ENCODE results near the gene FIGNL2.
"Not testable (repeated sequence)": the region's sequence is repeated elsewhere in the genome, so short reads cannot be mapped to it uniquely, and the experiment has no call there.

FIGNL2 gene, protein sequence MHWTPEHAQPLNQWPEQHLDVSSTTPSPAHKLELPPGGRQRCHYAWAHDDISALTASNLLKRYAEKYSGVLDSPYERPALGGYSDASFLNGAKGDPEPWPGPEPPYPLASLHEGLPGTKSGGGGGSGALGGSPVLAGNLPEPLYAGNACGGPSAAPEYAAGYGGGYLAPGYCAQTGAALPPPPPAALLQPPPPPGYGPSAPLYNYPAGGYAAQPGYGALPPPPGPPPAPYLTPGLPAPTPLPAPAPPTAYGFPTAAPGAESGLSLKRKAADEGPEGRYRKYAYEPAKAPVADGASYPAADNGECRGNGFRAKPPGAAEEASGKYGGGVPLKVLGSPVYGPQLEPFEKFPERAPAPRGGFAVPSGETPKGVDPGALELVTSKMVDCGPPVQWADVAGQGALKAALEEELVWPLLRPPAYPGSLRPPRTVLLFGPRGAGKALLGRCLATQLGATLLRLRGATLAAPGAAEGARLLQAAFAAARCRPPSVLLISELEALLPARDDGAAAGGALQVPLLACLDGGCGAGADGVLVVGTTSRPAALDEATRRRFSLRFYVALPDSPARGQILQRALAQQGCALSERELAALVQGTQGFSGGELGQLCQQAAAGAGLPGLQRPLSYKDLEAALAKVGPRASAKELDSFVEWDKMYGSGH

DNA sequence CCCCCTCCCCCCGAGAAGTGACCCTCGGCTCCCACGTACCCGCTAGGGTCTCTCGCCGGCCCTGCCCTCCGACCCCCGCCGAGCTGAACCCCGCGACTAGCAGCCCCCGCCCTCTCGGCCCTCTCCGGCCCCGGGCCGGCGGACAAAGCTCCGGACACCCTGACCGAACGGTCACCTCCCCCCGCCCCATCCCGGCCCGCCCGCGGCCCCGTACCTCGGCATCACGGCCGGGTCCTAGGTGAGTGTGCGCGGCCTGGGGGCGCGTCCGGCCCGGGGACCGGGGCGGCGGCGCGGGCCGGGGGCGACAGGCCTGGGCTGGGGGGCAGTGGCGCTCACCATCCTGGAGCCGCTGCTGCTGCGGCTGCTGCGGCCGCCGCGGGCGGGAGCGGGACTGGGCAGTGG lies at the start of gene FIGNL2:
Gene FIGNL2 (minus strand): TSS at position 393 of the 402 bp plus-strand sequence. CDS start 26,305 bp downstream, outside the sequence.
- DNase-seq: no peak

DNA sequence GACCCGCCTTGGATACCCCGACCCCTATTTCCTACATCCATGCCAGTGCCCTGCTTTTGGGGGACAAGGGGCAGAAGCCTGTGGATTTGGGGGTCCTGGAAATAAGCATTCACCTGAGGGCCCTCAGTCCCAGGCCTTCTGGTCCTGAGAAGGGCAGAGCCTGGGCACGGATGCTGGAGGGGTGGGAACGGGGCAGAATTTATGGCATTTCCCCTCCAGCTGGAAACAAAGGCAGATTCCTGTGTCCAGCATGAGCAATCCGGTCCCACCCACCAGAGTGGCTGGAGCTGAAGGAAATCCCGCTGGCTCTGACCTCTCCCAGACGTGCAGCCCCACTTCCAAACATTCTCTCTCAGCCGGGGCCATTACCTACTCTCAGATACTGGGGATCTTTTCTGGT lies 48.7 kb upstream of the FIGNL2 start:
- DNase-seq: no peak

DNA sequence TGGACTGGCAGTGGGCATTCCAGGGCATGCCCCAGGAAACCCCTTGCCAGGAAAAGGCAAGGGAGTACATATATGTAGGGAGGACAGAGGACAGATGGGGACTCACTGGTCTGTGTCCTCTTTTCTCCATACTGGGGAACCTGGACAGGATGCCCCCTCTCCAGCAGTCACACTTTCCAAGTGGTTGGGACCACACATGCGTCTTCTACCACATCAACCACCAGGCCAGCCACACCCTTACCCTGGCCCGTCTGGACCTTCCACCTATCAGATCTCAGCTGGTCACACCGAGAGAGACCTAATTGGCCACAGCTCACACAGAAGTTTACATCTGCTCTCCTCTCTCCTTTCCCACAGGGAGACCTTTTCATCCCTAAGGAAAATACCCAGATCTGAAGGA lies 47.7 kb upstream of the FIGNL2 start:
- DNase-seq: no peak

DNA sequence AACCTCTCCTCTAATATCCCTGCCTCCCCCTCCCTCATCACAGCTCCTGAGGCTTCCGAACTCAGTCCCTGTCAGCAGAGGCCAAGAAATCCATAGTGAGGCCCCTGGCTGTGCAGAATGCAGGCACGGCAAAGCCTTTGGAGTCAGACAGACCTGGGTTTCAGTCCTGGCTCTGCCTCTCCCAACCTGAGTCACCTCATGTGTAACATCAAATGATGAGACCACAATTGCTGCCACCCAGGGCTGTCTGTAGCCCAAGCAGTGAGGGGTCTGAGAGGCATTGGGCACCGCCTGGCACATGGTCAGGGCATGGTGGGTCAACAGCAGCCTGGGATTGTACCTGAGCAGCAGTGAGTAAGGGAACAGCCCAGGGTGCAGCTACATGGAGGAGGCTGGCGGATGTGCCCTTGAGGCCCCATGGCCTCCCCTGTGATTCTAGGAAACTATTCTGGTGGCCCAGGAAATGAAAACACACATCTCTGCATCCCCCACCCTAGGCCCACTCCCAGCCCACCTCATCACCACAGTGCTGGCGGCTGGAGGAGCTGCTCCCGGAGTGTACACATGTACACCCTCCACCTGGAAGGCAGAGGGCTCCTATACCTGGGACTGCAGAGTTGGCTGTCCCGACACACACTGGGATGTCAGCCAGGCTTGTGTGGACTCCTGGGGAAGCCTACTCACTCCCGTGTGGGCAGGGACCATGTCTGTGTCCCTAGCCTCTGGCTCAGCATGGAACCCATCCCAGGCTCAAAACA lies 47.0 kb upstream of the FIGNL2 start:
- DNase-seq: no peak

DNA sequence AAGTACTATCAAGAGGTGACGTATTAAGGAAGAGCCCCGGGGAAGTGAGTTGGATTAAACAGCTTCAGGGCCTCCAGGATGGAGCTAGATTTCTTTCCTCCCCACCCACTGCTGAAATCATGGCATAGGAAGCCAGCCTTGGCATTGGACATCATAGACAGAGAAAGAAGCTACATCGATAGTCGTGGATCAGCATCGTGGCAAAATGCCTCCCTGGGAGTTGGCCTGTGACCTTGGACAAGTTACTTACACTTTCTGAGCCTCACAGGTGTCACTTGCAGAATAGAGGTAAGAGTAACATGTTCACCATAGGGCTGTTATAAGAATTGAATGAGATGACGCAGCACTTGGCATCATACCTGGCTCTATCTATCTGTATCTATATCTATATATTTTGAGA lies 45.3 kb upstream of the FIGNL2 start:
- DNase-seq: no peak

DNA sequence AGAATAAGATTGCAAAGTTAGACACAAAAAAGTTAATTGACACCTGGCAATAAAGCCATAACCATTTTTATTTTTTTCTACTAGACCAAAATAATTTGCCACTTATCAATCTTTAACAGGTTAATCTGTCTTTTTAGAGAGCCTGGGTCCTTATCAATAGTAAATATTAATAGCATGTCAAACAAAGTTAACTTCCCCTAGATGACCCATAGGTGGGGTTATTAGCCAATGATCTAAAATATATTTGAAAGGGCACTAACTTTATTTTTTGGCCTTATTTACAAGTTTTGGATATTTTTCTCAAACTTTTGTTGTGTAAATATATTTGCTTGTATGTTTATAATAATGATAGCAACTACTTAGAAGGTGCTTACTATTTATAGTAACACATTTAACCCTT lies 43.3 kb upstream of the FIGNL2 start:
- no peak for DNase-seq

DNA sequence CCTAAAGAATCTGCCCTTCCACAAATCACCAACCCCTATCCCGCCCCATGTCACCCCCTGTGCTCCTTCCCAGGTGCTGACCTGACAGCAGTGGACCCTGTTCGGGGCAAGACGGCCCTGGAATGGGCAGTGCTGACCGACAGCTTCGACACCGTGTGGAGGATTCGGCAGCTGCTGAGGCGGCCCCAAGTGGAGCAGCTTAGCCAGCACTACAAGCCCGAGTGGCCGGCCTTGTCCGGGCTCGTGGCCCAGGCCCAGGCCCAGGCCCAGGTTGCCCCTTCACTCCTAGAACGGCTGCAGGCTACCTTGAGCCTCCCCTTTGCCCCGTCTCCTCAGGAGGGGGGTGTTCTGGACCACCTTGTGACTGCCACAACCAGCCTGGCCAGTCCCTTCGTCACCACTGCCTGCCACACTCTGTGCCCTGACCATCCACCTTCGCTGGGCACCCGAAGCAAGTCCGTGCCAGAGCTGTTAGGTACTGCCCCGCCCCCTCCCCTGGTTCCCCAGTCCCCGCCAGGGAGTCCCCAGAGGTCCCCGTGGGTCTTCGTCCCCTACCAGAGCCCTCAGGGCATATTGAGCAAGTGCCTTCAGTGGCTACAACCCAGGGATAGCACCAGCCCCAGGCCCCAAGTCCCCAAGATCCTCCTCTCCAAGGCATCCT lies 42.1 kb upstream of the FIGNL2 start:
- DNase-seq: no peak

DNA sequence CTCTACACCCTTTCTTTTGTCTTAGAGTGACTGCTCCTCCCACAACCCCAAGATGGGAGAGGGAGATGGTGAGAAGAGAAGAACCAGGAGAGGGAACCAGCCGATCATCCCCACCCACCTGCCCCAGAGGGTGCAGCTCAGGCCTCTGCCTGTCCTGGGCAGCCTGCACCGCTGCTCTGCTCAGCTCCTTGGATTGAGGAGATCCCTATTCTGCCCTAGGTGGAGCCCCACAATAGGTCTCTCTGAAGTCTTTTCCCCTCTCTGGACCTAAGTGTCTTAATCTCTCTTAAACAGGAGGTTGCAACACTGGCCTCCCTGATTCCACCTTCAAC lies 41.6 kb upstream of the FIGNL2 start:
- no peak for DNase-seq

DNA sequence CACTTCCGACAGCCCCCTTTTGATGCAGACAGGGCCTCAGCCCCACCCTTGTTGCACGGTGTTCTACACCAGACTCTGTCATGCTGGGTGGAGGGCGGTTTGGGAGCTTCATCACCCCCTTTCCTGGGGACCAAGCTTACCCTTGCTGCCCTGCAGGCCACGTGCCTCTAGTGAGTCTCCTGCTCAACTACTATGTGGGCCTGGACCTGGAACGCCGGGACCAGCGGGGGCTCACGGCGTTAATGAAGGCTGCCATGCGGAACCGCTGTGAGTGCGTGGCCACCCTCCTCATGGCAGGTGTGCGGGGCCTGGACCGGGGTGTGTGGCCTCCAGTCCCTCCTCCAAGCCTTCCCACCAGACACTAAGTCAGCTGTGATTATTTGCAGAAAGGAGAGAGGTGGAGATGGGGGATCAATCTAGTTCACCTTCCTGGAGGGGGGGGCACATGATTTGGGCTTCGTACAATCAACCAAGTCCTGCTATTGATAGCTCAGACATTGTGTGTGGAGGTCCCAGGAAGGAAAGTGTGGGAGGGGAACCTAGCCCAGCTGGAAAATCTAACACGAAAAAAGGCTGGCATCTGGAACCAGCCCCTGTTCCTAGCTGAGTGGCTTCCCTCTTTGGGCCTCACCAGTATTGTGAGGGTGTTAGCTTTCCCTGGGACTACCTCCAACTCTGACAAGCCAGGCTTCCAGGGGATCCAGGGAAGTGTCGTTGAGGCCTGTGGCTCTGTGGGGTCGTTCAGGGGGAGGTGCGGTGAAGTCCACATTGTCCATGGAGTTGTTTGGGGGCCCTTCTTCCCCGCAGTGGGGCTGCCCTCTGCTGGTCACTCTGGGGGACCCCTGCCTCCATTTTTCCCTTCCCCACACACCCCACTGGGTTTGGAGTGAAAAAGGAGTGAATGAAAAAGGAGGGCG lies 41.0 kb upstream of the FIGNL2 start:
- no peak for DNase-seq

DNA sequence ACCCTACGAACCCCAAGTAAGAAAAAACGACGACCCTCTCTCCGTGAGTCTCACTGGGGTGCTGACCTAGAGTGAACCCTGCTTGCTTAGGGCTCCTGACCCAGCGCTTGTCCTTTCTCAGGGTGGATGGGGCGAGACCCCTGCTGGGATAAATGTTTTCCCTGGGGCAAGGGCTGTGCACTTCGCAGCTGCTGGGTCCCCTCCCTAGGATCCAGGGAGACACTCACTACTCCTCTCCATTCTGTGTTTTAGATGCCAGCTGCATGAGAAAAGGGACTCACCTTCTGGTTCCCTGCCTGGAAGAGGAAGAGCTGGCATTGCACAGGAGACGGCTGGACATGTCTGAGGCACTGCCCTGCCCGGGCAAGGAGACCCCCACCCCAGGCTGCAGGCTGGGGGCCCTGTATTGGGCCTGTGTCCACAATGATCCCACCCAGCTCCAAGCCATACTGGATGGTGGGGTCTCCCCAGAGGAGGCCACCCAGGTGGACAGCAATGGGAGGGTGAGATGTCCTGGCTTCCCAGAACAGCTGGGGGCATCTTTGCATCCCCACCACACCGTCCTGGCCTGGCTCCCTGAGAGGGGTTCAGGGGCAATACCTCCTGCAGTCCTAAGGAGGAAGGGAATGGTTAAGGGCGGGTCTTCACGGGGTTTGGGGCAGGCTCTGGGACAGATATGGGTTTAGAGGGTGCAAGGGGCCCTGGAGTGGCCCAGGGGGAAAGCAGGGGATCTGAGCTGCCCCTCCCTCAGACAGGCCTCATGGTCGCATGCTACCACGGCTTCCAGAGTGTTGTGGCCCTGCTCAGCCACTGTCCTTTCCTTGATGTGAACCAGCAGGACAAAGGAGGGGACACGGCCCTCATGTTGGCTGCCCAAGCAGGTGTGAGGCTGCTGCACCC lies 40.0 kb upstream of the FIGNL2 start:
- DNase-seq: no peak

DNA sequence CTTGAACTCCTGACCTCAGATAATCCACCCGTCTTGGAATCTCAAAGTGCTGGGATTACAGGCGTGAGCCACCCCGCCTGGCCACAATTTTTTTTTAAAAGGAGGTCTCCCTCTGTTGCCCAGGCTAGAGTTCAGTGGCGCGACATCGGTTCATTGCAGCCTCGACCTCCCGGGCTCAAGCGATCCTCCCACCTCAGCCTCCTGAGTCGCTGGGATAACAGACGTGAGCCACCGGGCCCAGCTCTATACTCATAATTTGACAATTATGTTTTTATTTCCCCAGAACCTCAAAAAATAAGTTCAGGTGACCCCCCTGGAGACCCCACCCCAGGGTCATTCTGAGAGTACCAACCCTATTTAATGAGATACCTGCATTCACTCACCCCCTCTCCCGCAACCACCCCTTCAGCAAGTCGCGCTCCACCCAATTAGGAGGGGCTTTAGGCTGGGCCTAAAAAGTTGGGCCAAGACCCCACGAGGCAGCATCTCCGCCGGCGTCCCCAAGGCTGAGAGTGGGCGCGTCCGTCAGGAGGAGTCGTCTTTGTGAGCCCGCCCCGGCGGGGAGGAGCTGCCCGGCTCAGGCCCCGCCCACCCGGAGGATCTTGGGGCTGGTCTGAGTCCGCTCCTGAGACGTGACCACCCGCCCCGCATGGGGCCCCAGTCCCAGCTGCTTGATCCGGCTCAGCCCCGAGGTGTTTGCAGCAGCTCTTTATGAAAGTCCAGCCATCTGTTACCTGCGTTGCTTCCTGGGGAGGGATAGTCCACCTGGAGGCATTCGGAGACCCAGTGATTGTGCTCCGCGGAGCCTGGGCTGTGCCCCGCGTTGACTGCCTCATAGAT lies 39.2 kb upstream of the FIGNL2 start, which contains the start of gene ANKRD33:
Gene ANKRD33 (plus strand): TSS at position 628 of the 840 bp plus-strand sequence. CDS start 84 bp downstream, at position 712.
- no peak for DNase-seq

DNA sequence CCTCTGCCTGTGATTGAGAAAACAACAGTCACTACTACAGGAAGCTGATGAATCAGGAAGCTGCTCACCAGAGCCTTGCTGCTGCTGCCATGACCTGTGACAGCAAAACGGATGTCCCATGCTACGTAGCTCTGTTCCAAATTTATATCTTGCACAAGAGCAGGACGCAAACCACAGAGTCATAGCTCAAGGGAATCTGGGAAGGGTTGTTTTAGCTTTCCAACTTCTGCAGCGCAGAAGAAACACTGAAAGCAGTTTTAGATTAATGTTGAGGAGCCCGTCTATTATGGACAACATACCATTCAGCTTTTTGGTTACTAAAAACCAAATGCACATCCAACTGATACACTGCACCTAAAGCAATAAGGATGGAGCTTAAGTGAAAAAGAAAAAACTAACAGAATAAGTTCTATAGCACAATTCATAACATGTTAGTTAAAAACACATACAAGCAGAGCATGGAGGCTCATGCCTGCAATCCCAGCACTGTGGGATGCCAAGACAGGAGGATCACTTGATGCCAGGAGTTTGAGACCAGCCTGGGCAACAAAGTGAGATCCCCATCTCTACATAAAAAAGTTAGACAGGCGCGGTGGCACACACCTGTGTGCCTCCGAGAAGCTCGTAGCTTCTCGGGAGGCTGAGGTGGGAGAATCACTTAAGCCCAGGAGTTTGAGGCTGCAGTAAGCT lies 37.6 kb upstream of the FIGNL2 start:
- no peak for DNase-seq

DNA sequence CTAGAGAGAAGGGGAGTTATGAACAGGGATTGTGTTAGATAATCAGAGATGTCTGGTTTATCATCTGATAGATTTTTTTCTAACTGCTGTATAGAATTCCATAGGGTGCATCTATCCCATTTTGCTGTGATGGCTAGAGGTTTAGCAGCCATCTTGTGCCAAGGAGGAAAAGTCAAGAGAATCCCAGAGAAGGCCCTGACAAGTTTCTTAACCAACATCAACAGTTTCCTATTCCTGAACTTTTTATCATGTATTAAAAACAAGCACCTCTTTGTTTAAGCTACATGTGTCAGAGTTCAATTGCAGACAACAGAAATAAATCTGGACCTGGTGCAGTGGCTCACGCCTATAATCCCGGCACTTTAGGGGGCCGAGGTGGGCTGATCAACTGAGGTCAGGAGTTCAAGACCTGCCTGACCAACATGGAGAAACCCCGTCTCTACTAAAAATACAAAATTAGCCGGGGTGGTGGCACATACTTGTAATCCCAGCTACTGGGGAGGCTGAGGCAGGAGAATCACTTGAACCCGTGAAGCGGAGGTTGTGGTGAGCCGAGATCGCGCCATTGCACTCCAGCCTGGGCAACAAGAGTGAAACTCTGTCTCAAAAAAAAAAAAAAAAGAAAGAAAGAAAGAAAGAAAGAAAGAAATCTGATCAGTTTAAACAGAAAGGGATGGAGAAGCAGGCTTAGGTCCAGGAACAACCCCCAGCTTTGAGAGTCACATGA lies 36.9 kb upstream of the FIGNL2 start:
- not testable (repeated sequence) for DNase-seq

DNA sequence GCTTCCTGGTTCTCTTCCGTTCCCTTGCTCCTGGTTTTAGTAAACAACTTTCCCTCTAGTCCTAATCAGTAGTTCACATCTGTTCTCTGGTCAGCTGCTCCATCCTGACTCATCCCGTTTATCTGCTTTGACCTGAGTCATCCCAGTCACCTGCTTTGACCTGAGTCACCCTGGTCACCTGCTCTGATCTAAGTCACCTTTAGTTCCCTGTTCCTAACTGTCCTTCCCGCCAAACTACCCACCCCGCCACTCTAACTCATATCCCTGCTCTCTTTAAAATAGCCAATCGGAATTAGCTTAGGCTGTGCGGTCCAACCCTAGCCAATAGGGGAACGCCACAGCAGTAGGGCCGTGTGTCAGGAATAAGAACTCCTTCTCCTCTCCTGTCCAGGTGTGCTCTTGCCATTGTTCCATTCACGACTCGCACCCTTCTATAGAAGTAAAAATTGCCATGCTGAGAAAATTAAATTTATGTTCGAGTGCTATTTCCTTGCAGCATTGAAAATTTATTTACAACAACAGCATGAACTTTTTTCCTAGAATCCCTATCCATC lies 36.2 kb upstream of the FIGNL2 start:
- no peak for DNase-seq

DNA sequence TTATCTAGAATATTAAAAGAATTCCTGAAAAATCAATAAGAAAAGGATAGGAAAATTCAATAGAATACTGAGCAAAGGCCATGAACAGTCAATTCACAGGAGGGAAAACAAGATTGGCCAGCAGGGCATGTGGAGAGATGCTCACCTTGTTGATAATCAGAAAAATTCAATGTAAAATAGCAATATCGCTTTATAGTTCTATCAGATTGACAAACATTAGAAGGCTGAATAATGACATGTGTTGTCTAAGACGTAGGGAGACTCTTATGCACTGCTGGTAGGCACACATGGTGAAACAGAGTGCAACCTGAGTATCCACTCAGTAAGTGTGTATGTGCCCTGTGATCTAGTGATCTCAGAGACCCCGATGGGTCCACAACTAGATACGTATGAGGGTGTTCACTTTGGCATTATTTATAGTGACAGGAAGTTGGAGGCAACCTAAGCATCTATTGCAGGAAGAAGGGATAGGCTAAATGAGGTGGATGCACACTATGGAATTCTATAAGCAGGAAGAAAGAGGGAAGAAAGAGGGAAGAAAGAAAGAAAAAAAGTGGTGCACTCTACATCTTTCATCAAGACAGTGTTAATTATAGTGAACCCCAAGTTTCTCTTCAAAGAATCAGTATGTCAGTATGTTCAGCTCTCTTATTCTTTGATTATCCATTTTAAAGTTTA lies 35.6 kb upstream of the FIGNL2 start:
- no peak for DNase-seq

DNA sequence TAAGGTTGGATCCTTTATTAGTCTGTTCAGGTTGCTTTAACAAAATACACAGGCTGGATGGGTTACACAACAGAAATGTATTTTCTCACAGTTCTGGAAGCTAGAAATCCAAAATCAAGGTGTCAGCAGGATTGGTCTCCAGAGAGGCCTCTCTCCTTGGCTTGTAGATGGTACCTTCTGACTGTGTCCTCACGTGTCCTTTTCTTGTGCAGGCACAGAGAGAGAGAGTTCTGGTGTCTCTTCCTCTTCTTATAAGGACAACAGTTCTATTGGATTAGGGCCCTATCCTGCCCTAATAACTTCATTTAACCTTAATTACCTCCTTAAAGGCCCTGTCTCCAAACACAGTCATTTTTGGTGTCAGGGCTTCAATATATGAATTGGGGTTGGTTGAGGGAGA lies 34.8 kb upstream of the FIGNL2 start:
- DNase-seq: no peak

DNA sequence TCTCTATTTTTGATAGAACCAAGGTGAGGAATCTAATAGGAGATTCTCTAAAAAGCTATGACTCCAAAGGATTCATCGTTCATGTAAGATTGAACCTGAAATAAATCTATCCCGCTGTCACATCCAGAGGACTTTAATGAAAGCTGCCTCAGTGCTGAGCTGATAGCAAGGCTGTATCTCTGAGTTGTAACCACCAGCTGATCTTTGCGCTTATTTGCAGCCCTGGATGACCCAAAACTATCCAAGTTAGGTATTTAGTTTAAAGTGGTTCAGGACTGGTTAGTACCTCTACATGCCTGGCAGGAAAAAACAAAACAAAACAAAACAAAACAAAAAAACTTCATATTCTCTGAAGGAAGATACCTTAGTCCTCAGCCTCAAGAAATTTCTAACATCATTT lies 30.6 kb upstream of the FIGNL2 start:
- no peak for DNase-seq

DNA sequence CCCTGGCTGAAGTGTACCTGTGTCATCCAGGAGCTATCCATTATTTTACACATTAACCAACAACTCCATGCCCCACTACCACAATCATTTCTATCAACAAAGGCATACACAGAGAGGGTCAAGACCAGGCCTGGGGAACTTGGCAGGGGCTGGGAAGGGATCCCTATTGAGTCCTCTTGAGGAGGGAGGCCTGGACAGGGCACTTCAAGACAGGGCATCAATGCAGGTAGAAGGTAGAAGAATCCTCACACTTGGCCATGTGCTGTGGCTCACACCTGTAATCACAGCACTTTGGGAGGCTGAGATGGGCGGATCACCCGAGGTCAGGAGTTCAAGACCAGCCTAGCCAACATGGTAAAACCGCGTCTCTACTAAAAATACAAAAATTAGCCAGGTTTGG lies 26.0 kb upstream of the FIGNL2 start:
- DNase-seq: no peak

Data from COR-L47 (cell line).